Neural crest cell (in vitro differentiated cells): ENCODE data around the gene EMC6. TPM values are rescaled to one million over a fixed set of nuclear protein-coding genes. Genes with fewer than 3 reads are reported as not detected.

ENCODE experiments used
- DNase-seq: peaks from one replicate; pipeline ENCODE4 v3.0.0; 2021; ENCODE audit warnings: low read depth, mixed read lengths, low spot score
- H3K27ac Mint-ChIP-seq: one replicate; pipeline ENCODE4 v1.8.0; 2021; ENCODE audit warnings: mild to moderate bottlenecking, mixed read lengths; ENCODE audit not compliant: unreplicated experiment
- H3K27me3 Mint-ChIP-seq: 2 replicates; pipeline ENCODE4 v1.8.0; 2021; ENCODE audit warnings: low read depth, mild to moderate bottlenecking, mixed read lengths
- H3K36me3 Mint-ChIP-seq: 2 replicates; pipeline ENCODE4 v1.8.0; 2021; ENCODE audit warnings: low read depth, mild to moderate bottlenecking, mixed read lengths
- H3K4me1 Mint-ChIP-seq: 2 replicates; pipeline ENCODE4 v1.8.0; 2021; ENCODE audit warnings: mixed read lengths
- H3K4me3 Mint-ChIP-seq: one replicate; pipeline ENCODE4 v1.8.0; 2021; ENCODE audit warnings: mild to moderate bottlenecking, mixed read lengths
- H3K9me3 Mint-ChIP-seq: 2 replicates; pipeline ENCODE4 v1.8.0; 2021; ENCODE audit warnings: mixed read lengths
- CTCF ChIP-seq: fragments of 200-600 bp; sonication (generic); conservative IDR thresholded peaks from 2 replicates; pipeline ENCODE4 v1.5.0; 2021; ENCODE audit warnings: antibody characterized with exemption, mild to moderate bottlenecking
- total RNA-seq: library from RNA; stranded (reverse); gene quantifications from 2 replicates; pipeline ENCODE4 v1.2.1, GENCODE V29; 2021

The EMC6 gene
- total RNA-seq, 1 donor from 2014 or later: 53.4 TPM

- peaks cover 4% of the 10 kb centered on the region for H3K4me1 Mint-ChIP-seq
- no peaks in the 10 kb centered on the region for H3K9me3 Mint-ChIP-seq
- peaks cover 19% of the 10 kb centered on the region for H3K36me3 Mint-ChIP-seq
- no peak overlapping the region for H3K27ac Mint-ChIP-seq
- H3K4me3 Mint-ChIP-seq: no peak overlapping the region
- TF ChIP-seq CTCF: no peak
- DNase-seq: no peak
- H3K27me3 Mint-ChIP-seq: no peaks in the 10 kb centered on the region
These were observed 40.8 kb upstream of the EMC6 start for GRCh38 chr17:3627769-3628167.

- Mint-ChIP-seq H3K27ac (no peak overlapping the region), H3K27me3 (no peaks in the 10 kb centered on the region), H3K36me3 (peaks cover 18% of the 10 kb centered on the region), H3K9me3 (no peaks in the 10 kb centered on the region), H3K4me3 (no peak overlapping the region), H3K4me1 (peaks cover 16% of the 10 kb centered on the region)
- DNase-seq: no peak
- no peak for TF ChIP-seq CTCF
These were observed 37.8 kb upstream of the EMC6 start for GRCh38 chr17:3630781-3631180.

- H3K27ac Mint-ChIP-seq: no peak overlapping the region
- no peaks in the 10 kb centered on the region for H3K9me3 Mint-ChIP-seq
- DNase-seq: no peak
- TF ChIP-seq CTCF: no peak
- peak overlapping the region; percentile 51 for H3K4me3 Mint-ChIP-seq
- H3K36me3 Mint-ChIP-seq: peaks cover 10% of the 10 kb centered on the region
- H3K4me1 Mint-ChIP-seq: peaks cover 19% of the 10 kb centered on the region
- H3K27me3 Mint-ChIP-seq: no peaks in the 10 kb centered on the region
These were observed 36.3 kb upstream of the EMC6 start for GRCh38 chr17:3632287-3632686.

- Mint-ChIP-seq H3K4me1 (peaks cover 33% of the 10 kb centered on the region), H3K36me3 (peaks cover 2% of the 10 kb centered on the region), H3K27ac (no peak overlapping the region), H3K9me3 (no peaks in the 10 kb centered on the region), H3K27me3 (no peaks in the 10 kb centered on the region), H3K4me3 (peak overlapping the region; percentile 99)
- DNase-seq: no peak
- TF ChIP-seq CTCF: no peak
These were observed 33.0 kb upstream of the EMC6 start for GRCh38 chr17:3635474-3636153.

- peak; percentile 91 for DNase-seq
- Mint-ChIP-seq H3K9me3 (no peaks in the 10 kb centered on the region), H3K27me3 (no peaks in the 10 kb centered on the region), H3K36me3 (peaks cover 2% of the 10 kb centered on the region), H3K27ac (peak within 1 kb of the TSS; percentile 99), H3K4me3 (peak within 1 kb of the TSS; percentile 99), H3K4me1 (peaks cover 33% of the 10 kb centered on the region)
- no peak for TF ChIP-seq CTCF
These were observed 32.3 kb upstream of the EMC6 start, which contains the start of the genes CTNS and SHPK for GRCh38 chr17:3636154-3636907. TSS of gene CTNS (plus strand) at chr17:3636760. CDS start at chr17:3640207, 3,447 bp downstream. TSS of gene SHPK (minus strand) at chr17:3636250. CDS start at chr17:3636219, 31 bp downstream.
